Measurements from ENCODE around the gene SINHCAF.
"Not testable (repeated sequence)": the region's sequence is repeated elsewhere in the genome, so short reads cannot be mapped to it uniquely, and the experiment has no call there.

Gene SINHCAF

GRCh38 chr12:31306866-31307265 lies 19.1 kb downstream of the SINHCAF start:
- no peak for DNase-seq

GRCh38 chr12:31303466-31303865 lies 22.5 kb downstream of the SINHCAF start:
- DNase-seq = no peak

- DNase-seq = no peak
Observed at GRCh38 chr12:31301311-31301710, 24.6 kb downstream of the SINHCAF start.

- DNase-seq = no peak
Observed at GRCh38 chr12:31300783-31301182, 25.2 kb downstream of the SINHCAF start.

- no peak for DNase-seq
Observed at GRCh38 chr12:31300341-31300740, 25.6 kb downstream of the SINHCAF start.

GRCh38 chr12:31298922-31299321 lies 27.0 kb downstream of the SINHCAF start:
- no peak for DNase-seq

GRCh38 chr12:31298515-31298910 lies 27.4 kb downstream of the SINHCAF start:
- DNase-seq = no peak

- DNase-seq = no peak
Observed at GRCh38 chr12:31297572-31298514, 28.1 kb downstream of the SINHCAF start.

GRCh38 chr12:31289441-31289840 lies 36.5 kb downstream of the SINHCAF start:
- no peak for DNase-seq

- DNase-seq = no peak
Observed at GRCh38 chr12:31288381-31288780, 37.6 kb downstream of the SINHCAF start.

GRCh38 chr12:31280183-31280582 lies 45.8 kb downstream of the SINHCAF start:
- DNase-seq = no peak

- no peak for DNase-seq
Observed at GRCh38 chr12:31279390-31279924, 46.5 kb downstream of the SINHCAF start.

- no peak for DNase-seq
Observed at GRCh38 chr12:31278832-31279231, 47.1 kb downstream of the SINHCAF start.

- DNase-seq = no peak
Observed at GRCh38 chr12:31278424-31278823, 47.5 kb downstream of the SINHCAF start.

GRCh38 chr12:31277081-31277480 lies 48.9 kb downstream of the SINHCAF start:
- DNase-seq = no peak

GRCh38 chr12:31275491-31275890 lies 50.5 kb downstream of the SINHCAF start:
- no peak for DNase-seq

GRCh38 chr12:31274520-31275300 lies 51.2 kb downstream of the SINHCAF start:
- DNase-seq = no peak

GRCh38 chr12:31273794-31274193 lies 52.2 kb downstream of the SINHCAF start:
- not testable (repeated sequence) for DNase-seq

GRCh38 chr12:31272607-31273225 lies 53.2 kb downstream of the SINHCAF start:
- DNase-seq = no peak

GRCh38 chr12:31267966-31268365 lies 58.0 kb downstream of the SINHCAF start:
- no peak for DNase-seq

GRCh38 chr12:31265722-31266121 lies 60.2 kb downstream of the SINHCAF start:
- no peak for DNase-seq

- DNase-seq = no peak
Observed at GRCh38 chr12:31263661-31264060, 62.3 kb downstream of the SINHCAF start.

- no peak for DNase-seq
Observed at GRCh38 chr12:31261744-31262143, 64.2 kb downstream of the SINHCAF start.
